Naive B cell (primary cell): Measurements from ENCODE around the gene VPS4A. TPM values are rescaled to one million over a fixed set of nuclear protein-coding genes. Genes with fewer than 3 reads are reported as not detected.
"Not testable (repeated sequence)": the region's sequence is repeated elsewhere in the genome, so short reads cannot be mapped to it uniquely, and the experiment has no call there.

Experiments
- ATAC-seq, 2 donors: fragments of 150-1000 bp; cut with Tn5 transposase; 2 replicates each; pipeline ENCODE4 v1.10.0; 2021; ENCODE audit warnings: low read depth in 2 of 2, mild to moderate bottlenecking in 2 of 2, moderate library complexity in 2 of 2
- DNase-seq: peaks from one replicate; pipeline ENCODE4 v3.0.0; 2022
- H3K27ac Mint-ChIP-seq, 6 donors: one replicate each; pipeline ENCODE4 v1.8.0; 2020 to 2022; ENCODE audit warnings: mild to moderate bottlenecking in 6 of 6, mixed read lengths in 6 of 6, moderate library complexity in 5 of 6, inconsistent platforms in 2 of 6
- H3K27me3 Mint-ChIP-seq, 3 donors: one replicate each; pipeline ENCODE4 v1.8.0; 2021 to 2022; ENCODE audit warnings: mixed read lengths in 3 of 3, mild to moderate bottlenecking in 1 of 3
- H3K36me3 Mint-ChIP-seq, 2 donors: one replicate each; pipeline ENCODE4 v1.8.0; 2020 to 2022; ENCODE audit warnings: mixed read lengths in 2 of 2, inconsistent platforms in 1 of 2, mild to moderate bottlenecking in 1 of 2
- H3K4me1 Mint-ChIP-seq, 3 donors: one replicate each; pipeline ENCODE4 v1.8.0; 2020 to 2022; ENCODE audit warnings: mixed read lengths in 3 of 3, inconsistent platforms in 1 of 3, mild to moderate bottlenecking in 1 of 3, moderate library complexity in 1 of 3
- H3K4me3 Mint-ChIP-seq, 8 donors: one replicate each; pipeline ENCODE4 v1.8.0; 2020 to 2022; ENCODE audit warnings: mild to moderate bottlenecking in 8 of 8, mixed read lengths in 8 of 8, moderate library complexity in 8 of 8, inconsistent platforms in 2 of 8
- H3K9me3 Mint-ChIP-seq, 7 donors: one replicate each; pipeline ENCODE4 v1.8.0; 2020 to 2022; ENCODE audit warnings: mixed read lengths in 7 of 7, mild to moderate bottlenecking in 5 of 7, inconsistent platforms in 2 of 7, moderate library complexity in 1 of 7
- polyA plus RNA-seq, 6 donors: library from polyadenylated mRNA; unstranded; fragments of 300-500 nt; fragmentation: Illumina TruSeq; gene quantifications; one replicate each; pipeline ENCODE4 v1.2.3, GENCODE V29; 2021; ENCODE audit warnings: low read depth in 6 of 6

Gene VPS4A
- polyA plus RNA-seq, 6 donors from 2014 or later = 22.2 to 35.1 (median 27.8) TPM

GRCh38 chr16:69340095-69340644 lies 29.0 kb downstream of the VPS4A start:
- no peak for DNase-seq
- Mint-ChIP-seq H3K36me3 (peaks cover 8 to 10% of the 10 kb centered on the region in 2 donors), H3K4me1 (peaks cover 22 to 46% (median 42%) of the 10 kb centered on the region in 3 donors), H3K27ac (peak overlapping the region; percentile 95 to 99 (median 97)), H3K9me3 (no peaks in the 10 kb centered on the region), H3K27me3 (no peaks in the 10 kb centered on the region), H3K4me3 (peak overlapping the region; percentile 93 to 100 (median 100))
- no peak for ATAC-seq

- no peaks in the 10 kb centered on the region for H3K27me3 Mint-ChIP-seq
- no peaks in the 10 kb centered on the region for H3K9me3 Mint-ChIP-seq
- H3K27ac Mint-ChIP-seq = peak overlapping the region in 1 of 6 donors; percentile 54
- H3K4me3 Mint-ChIP-seq = no peak overlapping the region
- H3K4me1 Mint-ChIP-seq = peaks cover 15 to 21% (median 17%) of the 10 kb centered on the region in 3 donors
- peaks cover 0 to 5% of the 10 kb centered on the region in 2 donors for H3K36me3 Mint-ChIP-seq
- DNase-seq (no peak), ATAC-seq (no peak)
Measured at GRCh38 chr16:69344171-69344570, 33.0 kb downstream of the VPS4A start.

- ATAC-seq = peak in 1 of 2 donors; percentile 41
- no peak for DNase-seq
- Mint-ChIP-seq H3K4me1 (peaks cover 0 to 5% (median 3%) of the 10 kb centered on the region in 3 donors), H3K4me3 (no peak overlapping the region), H3K27me3 (no peaks in the 10 kb centered on the region), H3K9me3 (no peaks in the 10 kb centered on the region), H3K36me3 (peaks cover 0 to 5% of the 10 kb centered on the region in 2 donors), H3K27ac (peak overlapping the region in 1 of 6 donors; percentile 49)
Measured at GRCh38 chr16:69345923-69346322, 34.8 kb downstream of the VPS4A start.

- DNase-seq = no peak
- Mint-ChIP-seq H3K36me3 (peaks cover 0 to 5% of the 10 kb centered on the region in 2 donors), H3K27ac (no peak overlapping the region), H3K27me3 (no peaks in the 10 kb centered on the region), H3K4me1 (peaks cover 0 to 3% (median 0%) of the 10 kb centered on the region in 3 donors), H3K9me3 (no peaks in the 10 kb centered on the region), H3K4me3 (no peak overlapping the region)
- ATAC-seq = no peak
Measured at GRCh38 chr16:69346683-69347082, 35.5 kb downstream of the VPS4A start.

- Mint-ChIP-seq H3K36me3 (peaks cover 0 to 3% of the 10 kb centered on the region in 2 donors), H3K27ac (peak overlapping the region in 1 of 6 donors; percentile 12), H3K27me3 (no peaks in the 10 kb centered on the region), H3K4me3 (no peak overlapping the region), H3K9me3 (no peaks in the 10 kb centered on the region), H3K4me1 (peaks cover 0 to 3% (median 0%) of the 10 kb centered on the region in 3 donors)
- ATAC-seq = no peak
- no peak for DNase-seq
Measured at GRCh38 chr16:69348222-69348621, 37.1 kb downstream of the VPS4A start.

GRCh38 chr16:69349536-69349935 lies 38.4 kb downstream of the VPS4A start:
- Mint-ChIP-seq H3K4me1 (peaks cover 0 to 3% (median 0%) of the 10 kb centered on the region in 3 donors), H3K36me3 (peaks cover 0 to 3% of the 10 kb centered on the region in 2 donors), H3K4me3 (no peak overlapping the region), H3K27ac (peak overlapping the region in 2 of 6 donors; percentile 57 to 66), H3K27me3 (no peaks in the 10 kb centered on the region), H3K9me3 (no peaks in the 10 kb centered on the region)
- DNase-seq = no peak
- ATAC-seq = no peak

- Mint-ChIP-seq H3K4me1 (peaks cover 0 to 3% (median 0%) of the 10 kb centered on the region in 3 donors), H3K4me3 (no peak overlapping the region), H3K9me3 (no peaks in the 10 kb centered on the region), H3K27me3 (no peaks in the 10 kb centered on the region), H3K27ac (no peak overlapping the region), H3K36me3 (peaks cover 5 to 7% of the 10 kb centered on the region in 2 donors)
- ATAC-seq = no peak
- no peak for DNase-seq
Measured at GRCh38 chr16:69350536-69351133, 39.5 kb downstream of the VPS4A start.

- H3K4me1 Mint-ChIP-seq = peaks cover 0 to 3% (median 0%) of the 10 kb centered on the region in 3 donors
- peak within 1 kb of the TSS in 2 of 6 donors; percentile 36 to 42 for H3K27ac Mint-ChIP-seq
- H3K4me3 Mint-ChIP-seq = no peak within 1 kb of the TSS
- peaks cover 8% of the 10 kb centered on the region in 2 donors for H3K36me3 Mint-ChIP-seq
- DNase-seq = no peak
- no peaks in the 10 kb centered on the region for H3K9me3 Mint-ChIP-seq
- no peak for ATAC-seq
- no peaks in the 10 kb centered on the region for H3K27me3 Mint-ChIP-seq
Measured at GRCh38 chr16:69351309-69352027, 40.3 kb downstream of the VPS4A start, which contains the start of gene TMED6. TMED6 (minus strand) TSS chr16:69351786; CDS start chr16:69351753, 33 bp downstream.

GRCh38 chr16:69360070-69360469 lies 48.9 kb downstream of the VPS4A start:
- not testable (repeated sequence) for H3K9me3 Mint-ChIP-seq, DNase-seq, H3K27me3 Mint-ChIP-seq, ATAC-seq, H3K4me3 Mint-ChIP-seq
- H3K36me3 Mint-ChIP-seq = peaks cover 7 to 23% of the 10 kb centered on the region in 2 donors
- peak overlapping the region in 1 of 6 donors; percentile 51 for H3K27ac Mint-ChIP-seq
- peaks cover 4 to 15% (median 12%) of the 10 kb centered on the region in 3 donors for H3K4me1 Mint-ChIP-seq

GRCh38 chr16:69363281-69363717 lies 52.1 kb downstream of the VPS4A start:
- Mint-ChIP-seq H3K27ac (peak overlapping the region in 3 of 6 donors; percentile 50 to 86 (median 56)), H3K9me3 (no peaks in the 10 kb centered on the region), H3K4me1 (peaks cover 4 to 21% (median 16%) of the 10 kb centered on the region in 3 donors), H3K36me3 (peaks cover 11 to 34% of the 10 kb centered on the region in 2 donors), H3K4me3 (no peak overlapping the region), H3K27me3 (no peaks in the 10 kb centered on the region)
- ATAC-seq = no peak
- DNase-seq = no peak

GRCh38 chr16:69364088-69364487 lies 52.9 kb downstream of the VPS4A start:
- no peak overlapping the region for H3K4me3 Mint-ChIP-seq
- H3K9me3 Mint-ChIP-seq = no peaks in the 10 kb centered on the region
- DNase-seq = no peak
- no peaks in the 10 kb centered on the region for H3K27me3 Mint-ChIP-seq
- no peak for ATAC-seq
- H3K27ac Mint-ChIP-seq = peak overlapping the region in 1 of 6 donors; percentile 11
- peaks cover 6 to 21% (median 16%) of the 10 kb centered on the region in 3 donors for H3K4me1 Mint-ChIP-seq
- H3K36me3 Mint-ChIP-seq = peaks cover 11 to 35% of the 10 kb centered on the region in 2 donors

- Mint-ChIP-seq H3K27me3 (no peaks in the 10 kb centered on the region), H3K4me3 (no peak overlapping the region), H3K36me3 (peaks cover 22 to 51% of the 10 kb centered on the region in 2 donors), H3K9me3 (peaks cover 0 to 2% (median 0%) of the 10 kb centered on the region in 7 donors), H3K27ac (peak overlapping the region in 1 of 6 donors; percentile 86), H3K4me1 (peaks cover 21 to 37% (median 28%) of the 10 kb centered on the region in 3 donors)
- DNase-seq (no peak), ATAC-seq (no peak)
Measured at GRCh38 chr16:69365901-69366300, 54.8 kb downstream of the VPS4A start.

- no peaks in the 10 kb centered on the region for H3K27me3 Mint-ChIP-seq
- H3K4me3 Mint-ChIP-seq = peak overlapping the region in 1 of 8 donors; percentile 29
- H3K27ac Mint-ChIP-seq = no peak overlapping the region
- H3K36me3 Mint-ChIP-seq = peaks cover 23 to 48% of the 10 kb centered on the region in 2 donors
- H3K4me1 Mint-ChIP-seq = peaks cover 24 to 41% (median 29%) of the 10 kb centered on the region in 3 donors
- DNase-seq = no peak
- peaks cover 0 to 2% (median 0%) of the 10 kb centered on the region in 7 donors for H3K9me3 Mint-ChIP-seq
- no peak for ATAC-seq
Measured at GRCh38 chr16:69366431-69366830, 55.3 kb downstream of the VPS4A start.
